NCI-H1048 (cell line): ENCODE data around the gene BIRC6.
"Not testable (repeated sequence)": the region's sequence is repeated elsewhere in the genome, so short reads cannot be mapped to it uniquely, and the experiment has no call there.

Experiments
- DNase-seq: peaks from one replicate; lab custom pipeline; 2025; lab: John Stamatoyannopoulos, UW

Gene BIRC6

DNA sequence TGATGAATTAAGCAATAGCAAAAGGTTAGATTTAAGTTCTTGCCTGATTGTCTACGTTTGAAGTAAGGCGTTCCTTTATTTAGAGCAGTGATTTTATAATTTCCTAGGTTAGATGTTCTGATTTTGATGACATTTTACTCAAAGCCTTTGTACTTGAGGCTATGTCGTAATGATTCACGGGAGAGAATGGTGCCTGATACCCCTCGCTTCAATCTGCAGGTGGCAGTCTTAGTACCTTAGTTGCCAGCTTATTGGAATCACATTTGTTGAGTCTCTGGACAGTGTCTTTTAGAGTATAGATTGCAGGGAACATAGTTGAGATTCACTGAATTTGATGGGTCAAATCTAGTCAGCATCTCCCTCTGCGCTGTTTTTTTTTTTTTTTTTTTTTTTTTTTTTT is 89.5 kb downstream of the BIRC6 start:
- DNase-seq: no peak

- DNase-seq: no peak
These were observed 94.0 kb downstream of the BIRC6 start for GRCh38 chr2:32450851-32451250.

DNA sequence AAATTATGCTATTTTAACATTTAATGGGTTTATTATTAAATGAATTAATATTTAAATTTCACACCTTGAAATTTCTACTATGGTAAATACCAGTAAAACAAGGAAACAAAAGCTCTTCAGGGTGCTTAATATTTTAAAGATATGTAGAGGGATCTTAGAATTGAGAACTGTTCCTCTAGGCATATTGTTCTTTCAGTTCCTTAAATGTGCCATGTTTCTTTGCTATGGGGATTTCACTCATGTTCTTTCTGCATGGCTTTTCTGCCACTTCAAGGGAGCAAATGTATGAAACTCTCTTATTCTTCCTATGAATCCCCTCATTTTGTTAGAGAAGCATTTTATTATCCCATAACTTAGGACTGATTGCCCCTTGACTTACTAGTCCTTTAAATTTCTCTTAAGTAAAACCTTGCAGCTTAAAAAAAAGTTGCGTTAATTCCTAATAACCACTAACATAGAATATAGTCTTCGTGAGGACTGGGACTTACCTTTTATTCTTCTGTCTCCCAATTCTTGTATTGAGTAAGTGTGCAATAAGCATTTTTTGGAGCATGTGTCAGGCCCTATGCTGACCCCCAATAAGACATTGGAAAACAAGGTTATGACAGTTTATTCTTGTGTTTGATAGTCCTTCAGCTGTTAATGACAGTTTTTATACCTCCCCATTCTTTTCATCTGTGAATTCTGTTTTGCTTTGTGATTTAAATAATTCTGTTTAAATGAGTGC is 95.7 kb downstream of the BIRC6 start:
- DNase-seq: no peak

- DNase-seq: no peak
These were observed 96.6 kb downstream of the BIRC6 start for GRCh38 chr2:32453242-32454062.

DNA sequence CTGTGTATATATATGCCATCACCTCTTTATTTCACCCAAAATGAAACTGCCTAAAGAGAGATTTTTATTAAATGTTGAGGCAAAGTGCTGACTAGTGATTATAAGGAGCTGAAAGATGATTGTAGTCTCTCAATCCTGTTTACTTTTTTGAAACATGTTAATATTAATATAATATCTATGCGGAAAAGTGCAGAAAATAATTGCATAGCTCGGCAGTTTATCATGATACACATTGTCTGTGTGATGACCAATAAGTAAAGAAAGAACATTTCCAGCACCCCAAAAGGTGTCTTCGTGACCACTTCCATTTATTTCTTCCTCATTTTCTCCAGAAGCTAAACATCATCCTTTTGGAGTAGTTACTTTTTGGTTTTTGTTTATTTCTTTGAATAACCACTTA is 99.0 kb downstream of the BIRC6 start:
- DNase-seq: no peak

GRCh38 chr2:32456808-32457207 is 100.0 kb downstream of the BIRC6 start:
- DNase-seq: no peak

DNA sequence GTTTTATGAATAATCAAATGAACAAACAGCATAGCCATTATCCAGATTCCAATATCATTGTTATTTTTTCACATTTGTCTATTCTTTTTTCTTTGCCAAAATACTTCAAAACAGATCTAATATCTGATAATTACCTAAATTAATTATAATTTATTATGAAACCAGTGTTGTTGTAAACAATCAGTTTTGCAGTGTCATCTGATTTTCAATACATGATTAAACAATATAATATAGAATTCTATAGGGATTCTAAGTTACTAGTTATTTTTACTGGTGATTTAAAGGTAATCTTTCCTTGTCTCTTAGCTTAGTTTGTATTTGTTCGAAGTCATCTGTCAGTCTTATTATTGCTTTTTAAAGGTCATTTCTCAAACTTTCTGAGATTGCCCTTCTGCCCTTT is 101.0 kb downstream of the BIRC6 start:
- DNase-seq: no peak

DNA sequence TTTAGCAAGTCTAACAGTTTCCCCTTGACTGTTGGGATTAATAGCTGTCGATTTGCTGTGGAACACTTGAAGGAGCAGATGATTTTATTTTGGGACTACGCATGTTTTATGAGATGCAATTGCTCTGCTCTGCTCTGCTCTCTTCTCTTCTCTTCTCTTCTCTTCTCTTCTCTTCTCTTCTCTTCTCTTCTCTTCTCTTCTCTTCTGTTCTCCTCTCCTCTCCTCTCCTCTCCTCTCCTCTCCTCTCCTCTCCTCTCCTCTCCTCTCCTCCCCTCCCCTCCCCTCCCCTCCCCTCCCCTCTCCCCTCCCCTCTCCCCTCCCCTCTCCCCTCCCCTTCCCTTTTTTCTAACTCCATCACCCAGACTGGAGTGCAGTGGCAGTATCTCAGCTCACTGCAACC is 104.0 kb downstream of the BIRC6 start:
- not testable (repeated sequence) for DNase-seq

DNA sequence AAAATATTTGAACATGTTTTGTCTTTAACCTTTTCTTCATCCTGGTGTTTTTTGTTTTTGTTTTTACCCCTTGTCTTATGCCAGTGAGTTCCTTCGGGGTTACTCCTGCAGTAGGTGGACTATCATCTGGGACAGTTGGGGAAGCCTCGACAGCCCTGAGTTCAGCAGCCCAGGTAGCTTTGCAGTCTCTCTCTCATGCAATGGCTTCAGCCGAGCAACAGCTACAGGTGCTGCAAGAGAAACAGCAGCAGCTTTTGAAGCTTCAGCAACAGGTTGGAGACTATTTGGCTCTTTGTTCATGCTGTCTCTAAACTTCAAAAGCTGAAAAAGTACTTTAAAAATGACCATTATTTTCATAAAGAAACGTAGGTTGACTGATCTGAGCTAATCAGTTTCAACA is 106.3 kb downstream of the BIRC6 start:
- DNase-seq: no peak

GRCh38 chr2:32464431-32464830 is 107.6 kb downstream of the BIRC6 start:
- DNase-seq: no peak

DNA sequence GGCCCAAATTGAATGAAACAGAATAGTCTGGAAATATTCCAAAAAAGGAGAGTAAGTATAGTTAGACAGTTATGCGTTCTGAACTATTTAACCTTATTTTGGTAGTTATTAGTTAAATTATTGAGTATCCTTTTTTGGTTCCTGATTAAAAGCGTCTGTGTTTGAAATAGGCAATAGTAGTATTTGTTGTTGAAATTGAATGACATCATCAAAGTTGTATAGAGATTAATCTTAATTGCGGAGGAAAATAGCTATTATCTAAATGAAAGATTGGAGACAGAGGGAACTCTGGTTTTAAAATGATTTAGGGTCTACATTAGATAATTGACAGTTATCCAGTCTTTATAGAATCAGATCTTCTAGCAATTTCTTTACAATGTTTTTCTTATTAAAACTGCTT is 115.8 kb downstream of the BIRC6 start:
- no peak for DNase-seq

DNA sequence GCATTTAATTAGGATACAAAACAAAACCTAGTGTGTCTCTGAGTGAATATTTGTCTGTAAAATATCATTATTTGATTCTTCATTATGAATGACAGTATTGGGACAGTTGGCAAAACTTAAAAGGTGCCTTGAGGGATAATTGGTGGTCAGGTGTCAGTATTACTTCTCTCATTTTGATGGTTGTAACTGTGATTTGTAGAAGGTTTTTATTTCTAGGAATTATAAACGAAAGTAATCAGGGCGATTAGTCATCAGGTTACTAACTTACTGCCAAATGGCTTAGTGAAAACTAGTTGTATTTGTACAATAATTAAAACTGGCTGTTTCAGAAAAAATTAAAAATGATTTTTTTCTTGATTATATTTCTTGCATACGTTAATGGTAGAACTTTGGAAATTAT is 117.6 kb downstream of the BIRC6 start:
- DNase-seq: no peak

- DNase-seq: no peak
These were observed 122.2 kb downstream of the BIRC6 start for GRCh38 chr2:32478889-32479620.

- DNase-seq: no peak
These were observed 123.2 kb downstream of the BIRC6 start for GRCh38 chr2:32479993-32480392.

GRCh38 chr2:32482471-32482870 is 125.6 kb downstream of the BIRC6 start:
- DNase-seq: no peak

- no peak for DNase-seq
These were observed 128.1 kb downstream of the BIRC6 start for GRCh38 chr2:32484937-32485336.

DNA sequence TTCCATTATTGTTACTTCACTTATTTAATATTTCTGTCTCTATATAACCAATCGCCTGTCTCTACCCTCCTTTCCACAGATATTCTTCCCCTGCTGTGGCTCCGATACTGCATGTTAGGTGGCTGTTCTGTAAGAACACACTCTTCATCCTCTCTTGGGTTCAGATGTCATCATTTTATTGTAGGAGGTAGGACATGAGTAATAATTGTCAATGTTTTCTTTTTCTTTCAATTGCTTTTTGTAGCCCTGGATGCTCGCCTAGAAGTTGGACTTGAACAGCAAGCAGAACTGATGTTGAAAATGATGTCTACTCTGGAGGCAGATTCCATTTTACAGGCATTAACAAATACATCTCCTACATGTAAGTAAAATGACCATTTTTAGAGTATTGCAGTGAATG is 128.6 kb downstream of the BIRC6 start:
- no peak for DNase-seq

DNA sequence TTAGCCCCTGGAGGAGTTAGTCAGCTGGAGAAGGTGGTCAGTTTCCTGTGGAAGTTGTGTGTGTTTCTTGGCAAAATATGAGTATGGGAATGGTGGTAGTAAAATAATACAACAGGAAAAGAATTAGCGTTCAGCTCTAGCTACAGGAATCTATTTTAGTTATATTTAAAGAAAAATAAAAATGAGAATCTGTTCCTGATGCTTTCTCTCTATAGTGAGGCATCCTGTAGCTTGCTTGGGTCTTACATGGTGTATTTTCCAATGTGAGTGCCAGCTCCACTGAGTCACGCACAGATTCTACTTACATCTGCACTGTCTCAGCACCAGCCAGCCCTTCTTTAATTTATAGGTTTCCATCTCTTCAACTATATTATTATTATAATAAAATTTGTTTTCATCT is 132.2 kb downstream of the BIRC6 start:
- DNase-seq: no peak

GRCh38 chr2:32491346-32491745 is 134.5 kb downstream of the BIRC6 start:
- DNase-seq: no peak

GRCh38 chr2:32495139-32495538 is 138.3 kb downstream of the BIRC6 start:
- DNase-seq: no peak

GRCh38 chr2:32496662-32497061 is 139.8 kb downstream of the BIRC6 start:
- no peak for DNase-seq

- DNase-seq: no peak
These were observed 141.5 kb downstream of the BIRC6 start for GRCh38 chr2:32498306-32498705.

GRCh38 chr2:32502941-32503340 is 146.1 kb downstream of the BIRC6 start:
- no peak for DNase-seq
